Transverse colon (tissue), 3 donors: ENCODE data around the gene NR5A2.

Experiments used
- EP300 ChIP-seq: sonication (generic); formaldehyde crosslinking; IDR thresholded peaks from one replicate; pipeline ENCODE4 v1.6.1; 2017; ENCODE audit warnings: antibody characterized with exemption, low read depth
- POLR2AphosphoS5 ChIP-seq, 3 donors: sonication (generic); formaldehyde crosslinking; IDR thresholded peaks; one replicate each; pipeline ENCODE4 v1.6.1; 2016; ENCODE audit warnings: antibody characterized with exemption in 3 of 3

DNA sequence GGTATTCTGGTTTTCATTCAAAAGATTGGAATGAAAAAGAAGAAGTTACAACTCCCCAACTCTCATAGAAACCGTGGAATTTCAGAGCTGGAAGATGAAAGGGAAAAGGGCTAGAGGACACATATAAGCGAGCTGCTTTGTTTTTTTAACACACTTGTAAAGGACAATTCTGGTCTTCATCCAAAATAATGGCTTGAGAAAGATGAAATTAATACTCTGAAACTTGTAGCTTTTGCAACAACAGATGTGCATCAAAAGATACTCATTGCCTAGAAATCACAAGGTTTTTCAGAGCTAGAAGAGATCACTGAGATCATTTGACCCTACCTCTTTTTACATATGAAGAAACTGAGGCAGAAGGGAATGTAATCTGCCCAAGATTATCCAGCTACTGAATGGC, 25.6 kb downstream of the NR5A2 start:
- TF ChIP-seq POLR2AphosphoS5 (IDR thresholded peaks at IDR 0.05) (no peak), EP300 (no peak)
